Suprapubic skin (tissue), 3 donors: ENCODE data around the gene PIGV.

ENCODE experiments used
- POLR2A ChIP-seq, 2 donors: fragments of 450-650 bp; IDR thresholded peaks; one replicate each; pipeline ENCODE4 v1.6.1; 2017; ENCODE audit warnings: antibody characterized with exemption in 2 of 2, mild to moderate bottlenecking in 2 of 2, moderate library complexity in 2 of 2
- TF ChIP-seq, protein P1 (sequence below), 2 donors: fragments of 200-600 bp in 1 of 2; fragments of 450-650 bp in 1 of 2; sonication (generic) in 1 of 2; IDR thresholded peaks; one replicate each; pipeline ENCODE4 v1.5.1; 2016 to 2019; ENCODE audit warnings: antibody characterized with exemption in 2 of 2, mild to moderate bottlenecking in 1 of 2, moderate library complexity in 1 of 2

DNA sequence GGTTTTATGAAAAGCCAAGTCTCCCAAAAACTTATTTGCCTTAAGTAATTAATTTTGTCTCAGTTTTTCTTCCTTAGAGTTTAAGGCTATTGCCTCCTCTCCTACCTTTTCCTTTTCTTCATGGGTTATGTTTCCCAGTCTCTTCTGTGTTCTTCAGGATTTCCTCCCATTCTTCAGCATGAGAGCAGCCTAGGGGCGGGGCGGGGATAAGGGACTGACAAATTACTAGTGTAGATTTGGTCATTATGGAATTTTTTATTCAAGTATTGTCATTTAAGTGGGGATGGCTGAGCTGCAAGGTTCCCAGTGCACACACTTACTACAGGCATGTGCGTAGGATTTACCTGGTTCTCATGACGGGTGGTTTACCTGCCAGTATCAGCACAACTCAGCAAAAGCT, 35.2 kb upstream of the PIGV start:
- TF ChIP-seq, protein P1, sequence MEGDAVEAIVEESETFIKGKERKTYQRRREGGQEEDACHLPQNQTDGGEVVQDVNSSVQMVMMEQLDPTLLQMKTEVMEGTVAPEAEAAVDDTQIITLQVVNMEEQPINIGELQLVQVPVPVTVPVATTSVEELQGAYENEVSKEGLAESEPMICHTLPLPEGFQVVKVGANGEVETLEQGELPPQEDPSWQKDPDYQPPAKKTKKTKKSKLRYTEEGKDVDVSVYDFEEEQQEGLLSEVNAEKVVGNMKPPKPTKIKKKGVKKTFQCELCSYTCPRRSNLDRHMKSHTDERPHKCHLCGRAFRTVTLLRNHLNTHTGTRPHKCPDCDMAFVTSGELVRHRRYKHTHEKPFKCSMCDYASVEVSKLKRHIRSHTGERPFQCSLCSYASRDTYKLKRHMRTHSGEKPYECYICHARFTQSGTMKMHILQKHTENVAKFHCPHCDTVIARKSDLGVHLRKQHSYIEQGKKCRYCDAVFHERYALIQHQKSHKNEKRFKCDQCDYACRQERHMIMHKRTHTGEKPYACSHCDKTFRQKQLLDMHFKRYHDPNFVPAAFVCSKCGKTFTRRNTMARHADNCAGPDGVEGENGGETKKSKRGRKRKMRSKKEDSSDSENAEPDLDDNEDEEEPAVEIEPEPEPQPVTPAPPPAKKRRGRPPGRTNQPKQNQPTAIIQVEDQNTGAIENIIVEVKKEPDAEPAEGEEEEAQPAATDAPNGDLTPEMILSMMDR (IDR thresholded peaks at IDR 0.05) = no peak
- TF ChIP-seq POLR2A (IDR thresholded peaks at IDR 0.05) = no peak
